A549 (cell line): Measurements from ENCODE around the gene ATG4D.

Experiments
- EP300 ChIP-seq, 2 experiments: fragments of >200 bp; sonication (Bioruptor Twin); formaldehyde crosslinking; IDR thresholded peaks; 2 replicates in 1 of 2; 3 replicates in 1 of 2; pipeline ENCODE4 v1.6.1; 2016 to 2017
- KDM1A ChIP-seq: fragments of 200-600 bp; sonication (generic); IDR thresholded peaks from 2 replicates; pipeline ENCODE4 v1.6.1; 2016; ENCODE audit warnings: low read depth, mild to moderate bottlenecking
- NR3C1 ChIP-seq: fragments of >200 bp; sonication (Bioruptor Twin); formaldehyde crosslinking; IDR thresholded peaks from 3 replicates; pipeline ENCODE4 v1.6.1; 2017
- POLR2A ChIP-seq: IDR thresholded peaks from 2 replicates; pipeline ENCODE4 v1.6.1; 2012; ENCODE audit warnings: mild to moderate bottlenecking, low read length

DNA sequence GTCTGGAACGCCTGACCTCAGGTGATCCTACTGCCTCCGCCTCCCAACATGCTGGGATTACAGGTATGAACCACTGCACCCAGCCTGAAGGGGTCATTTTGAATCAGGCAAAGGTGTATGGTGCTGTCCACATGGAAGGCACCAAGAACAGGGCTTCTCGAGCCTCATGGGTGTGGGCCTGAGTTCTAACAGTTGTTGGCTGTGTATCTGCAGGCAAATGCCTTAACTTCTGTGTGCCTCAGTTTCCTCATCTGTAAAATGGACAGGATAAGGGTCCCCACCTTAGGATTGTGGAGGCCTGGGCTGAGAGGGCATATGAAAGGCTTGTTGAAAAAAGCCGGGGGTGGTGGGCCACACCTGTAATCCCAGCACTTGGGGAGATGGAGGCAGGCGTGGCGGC lies 34.2 kb downstream of the ATG4D start:
- no peak for TF ChIP-seq KDM1A
- TF ChIP-seq POLR2A = no peak
- TF ChIP-seq EP300 (IDR thresholded peaks at IDR 0.05) = no peak
- TF ChIP-seq NR3C1 = no peak
